K562 (cell line): Measurements from ENCODE around the gene FPGS. TPM values are rescaled to one million over a fixed set of nuclear protein-coding genes. Genes with fewer than 3 reads are reported as not detected.
A peak's percentile ranks its signal among the peaks of the same experiment; 100 is the strongest.

Experiments used
- CCNT2 ChIP-seq: IDR thresholded peaks from 2 replicates; pipeline ENCODE4 v1.6.1; 2011; ENCODE audit warnings: borderline replicate concordance, low read depth, mild to moderate bottlenecking, moderate library complexity, mixed read lengths, low read length; ENCODE audit not compliant: insufficient read length; ENCODE audit errors: extremely low read depth
- ERF ChIP-seq: fragments of 450-650 bp; formaldehyde crosslinking; IDR thresholded peaks from 2 replicates; pipeline ENCODE4 v1.4.0; 2020; ENCODE audit warnings: mild to moderate bottlenecking, mixed read lengths
- GATAD2A ChIP-seq: fragments of 450-650 bp; IDR thresholded peaks from 2 replicates; pipeline ENCODE4 v1.6.1; 2017
- HDAC1 ChIP-seq, 2 experiments: fragments of 450-650 bp; IDR thresholded peaks; 2 replicates each; pipeline ENCODE4 v1.6.1; 2016 to 2017; ENCODE audit warnings: inconsistent platforms in 1 of 2, mild to moderate bottlenecking in 1 of 2, moderate library complexity in 1 of 2
- HOXB6 ChIP-seq: fragments of 250-450 bp; sonication (Bioruptor Pico); IDR thresholded peaks from 2 replicates; pipeline ENCODE4 v1.5.1; 2022; ENCODE audit warnings: mild to moderate bottlenecking, borderline replicate concordance
- IFI16 ChIP-seq: fragments of 250-450 bp; sonication (Bioruptor Pico); IDR thresholded peaks from 2 replicates; pipeline ENCODE4 v2.1.2; 2022; ENCODE audit warnings: mild to moderate bottlenecking, inconsistent platforms
- JUNB ChIP-seq: fragments of 450-650 bp; formaldehyde crosslinking; conservative IDR thresholded peaks from 2 replicates; pipeline ENCODE4 v1.4.0; 2020; ENCODE audit warnings: mild to moderate bottlenecking
- MYNN ChIP-seq, 2 experiments: sonication (generic); formaldehyde crosslinking in 1 of 2; IDR thresholded peaks; 2 replicates each; pipeline versions ENCODE4 v1.5.0 to v1.6.1; 2016 to 2020; ENCODE audit warnings: antibody characterized with exemption in 1 of 2, missing genetic modification reagents in 1 of 2
- PHF8 ChIP-seq: fragments of 200-600 bp; sonication (generic); IDR thresholded peaks from 2 replicates; pipeline ENCODE4 v1.6.1; 2012; ENCODE audit warnings: mixed run types, mild to moderate bottlenecking, inconsistent platforms, low read length, moderate library complexity, borderline replicate concordance
- RAD21 ChIP-seq, 2 experiments: fragments of 250-450 bp in 1 of 2; fragments of 450-650 bp in 1 of 2; sonication (Bioruptor Pico) in 1 of 2; formaldehyde crosslinking in 1 of 2; IDR thresholded peaks in 1 of 2; conservative IDR thresholded peaks in 1 of 2; 2 replicates each; pipeline versions ENCODE4 v1.4.0 to v1.8.0; 2020 to 2022; ENCODE audit warnings: mild to moderate bottlenecking in 2 of 2, moderate library complexity in 1 of 2
- TAF9B ChIP-seq: fragments of 450-650 bp; IDR thresholded peaks from 2 replicates; pipeline ENCODE4 v1.6.1; 2018; ENCODE audit warnings: mild to moderate bottlenecking; ENCODE audit not compliant: partially characterized antibody
- TGIF2 ChIP-seq: sonication (generic); formaldehyde crosslinking; IDR thresholded peaks from 2 replicates; pipeline ENCODE4 v1.8.1; 2022; ENCODE audit warnings: mild to moderate bottlenecking, missing genetic modification reagents, moderate library complexity
- ZC3H11A ChIP-seq: IDR thresholded peaks from 2 replicates; pipeline ENCODE4 v1.6.1; 2012; ENCODE audit warnings: low read depth, low read length, improper control_type of control experiment
- ZC3H4 ChIP-seq: sonication (generic); formaldehyde crosslinking; IDR thresholded peaks from 2 replicates; pipeline ENCODE4 v1.9.0; 2021; ENCODE audit warnings: missing genetic modification reagents, borderline replicate concordance
- ZFX ChIP-seq: sonication (generic); formaldehyde crosslinking; IDR thresholded peaks from 2 replicates; pipeline ENCODE4 v1.8.0; 2022; ENCODE audit warnings: mild to moderate bottlenecking, missing genetic modification reagents, moderate library complexity
- ZNF217 ChIP-seq: sonication (generic); formaldehyde crosslinking; IDR thresholded peaks from 2 replicates; pipeline ENCODE4 v1.8.0; 2022; ENCODE audit warnings: mild to moderate bottlenecking, missing genetic modification reagents
- ZSCAN32 ChIP-seq: fragments of 450-650 bp; formaldehyde crosslinking; IDR thresholded peaks from 2 replicates; pipeline ENCODE4 v1.4.0; 2020; ENCODE audit warnings: mild to moderate bottlenecking, moderate library complexity
- polyA plus RNA-seq, 8 experiments: library from polyadenylated mRNA; depleted of rRNA in 4 of 8; stranded (reverse) in 5 of 8; unstranded in 3 of 8; fragments of >200 nt; fragmentation: Nextera tagmentation in 2 of 8; fragmentation: Illumina TruSeq in 1 of 8; extraction: Ambion mirVana in 2 of 8; extraction: Trizol in 1 of 8; gene quantifications; 2 replicates each; pipeline versions ENCODE4 v1.2.1 to v1.2.3, GENCODE V29; 2011 to 2014; ENCODE audit warnings: inconsistent platforms in 1 of 8, missing spikeins in 1 of 8
- total RNA-seq, 7 experiments: library from RNA; depleted of rRNA in 6 of 7; stranded (reverse); fragments of >200 nt in 6 of 7; fragmentation: Illumina TruSeq in 2 of 7; extraction: Trizol in 2 of 7; gene quantifications; 2 replicates each; pipeline versions ENCODE4 v1.2.1 to v1.2.3, GENCODE V29; 2011 to 2021; ENCODE audit warnings: low replicate concordance in 1 of 7
- TF ChIP-seq, protein P1 (sequence below): fragments of 250-450 bp; sonication (Bioruptor Pico); IDR thresholded peaks from 2 replicates; pipeline ENCODE4 v1.4.0; 2020
- TF ChIP-seq, protein P2 (sequence below), 3 experiments: fragments of 200-800 bp in 1 of 3; sonication (Bioruptor generic) in 1 of 3; sonication (generic) in 1 of 3; formaldehyde crosslinking in 1 of 3; IDR thresholded peaks; 2 replicates each; pipeline versions ENCODE4 v1.6.1 to v1.8.0; 2016 to 2022; ENCODE audit warnings: mild to moderate bottlenecking in 2 of 3, missing compliant biosample characterization in 2 of 3, missing genetic modification characterization in 2 of 3, missing genetic modification reagents in 1 of 3

The FPGS gene
- total and polyA plus RNA-seq, 9 of the 15 experiments (the other 6 are each of a cell fraction or from before 2014, with no cell fraction given), result 0.84 to 86.4 (median 59.2) TPM

GRCh38 chr9:127825319-127826051, 22.8 kb downstream of the FPGS start (continued):
- TF ChIP-seq, protein P1, sequence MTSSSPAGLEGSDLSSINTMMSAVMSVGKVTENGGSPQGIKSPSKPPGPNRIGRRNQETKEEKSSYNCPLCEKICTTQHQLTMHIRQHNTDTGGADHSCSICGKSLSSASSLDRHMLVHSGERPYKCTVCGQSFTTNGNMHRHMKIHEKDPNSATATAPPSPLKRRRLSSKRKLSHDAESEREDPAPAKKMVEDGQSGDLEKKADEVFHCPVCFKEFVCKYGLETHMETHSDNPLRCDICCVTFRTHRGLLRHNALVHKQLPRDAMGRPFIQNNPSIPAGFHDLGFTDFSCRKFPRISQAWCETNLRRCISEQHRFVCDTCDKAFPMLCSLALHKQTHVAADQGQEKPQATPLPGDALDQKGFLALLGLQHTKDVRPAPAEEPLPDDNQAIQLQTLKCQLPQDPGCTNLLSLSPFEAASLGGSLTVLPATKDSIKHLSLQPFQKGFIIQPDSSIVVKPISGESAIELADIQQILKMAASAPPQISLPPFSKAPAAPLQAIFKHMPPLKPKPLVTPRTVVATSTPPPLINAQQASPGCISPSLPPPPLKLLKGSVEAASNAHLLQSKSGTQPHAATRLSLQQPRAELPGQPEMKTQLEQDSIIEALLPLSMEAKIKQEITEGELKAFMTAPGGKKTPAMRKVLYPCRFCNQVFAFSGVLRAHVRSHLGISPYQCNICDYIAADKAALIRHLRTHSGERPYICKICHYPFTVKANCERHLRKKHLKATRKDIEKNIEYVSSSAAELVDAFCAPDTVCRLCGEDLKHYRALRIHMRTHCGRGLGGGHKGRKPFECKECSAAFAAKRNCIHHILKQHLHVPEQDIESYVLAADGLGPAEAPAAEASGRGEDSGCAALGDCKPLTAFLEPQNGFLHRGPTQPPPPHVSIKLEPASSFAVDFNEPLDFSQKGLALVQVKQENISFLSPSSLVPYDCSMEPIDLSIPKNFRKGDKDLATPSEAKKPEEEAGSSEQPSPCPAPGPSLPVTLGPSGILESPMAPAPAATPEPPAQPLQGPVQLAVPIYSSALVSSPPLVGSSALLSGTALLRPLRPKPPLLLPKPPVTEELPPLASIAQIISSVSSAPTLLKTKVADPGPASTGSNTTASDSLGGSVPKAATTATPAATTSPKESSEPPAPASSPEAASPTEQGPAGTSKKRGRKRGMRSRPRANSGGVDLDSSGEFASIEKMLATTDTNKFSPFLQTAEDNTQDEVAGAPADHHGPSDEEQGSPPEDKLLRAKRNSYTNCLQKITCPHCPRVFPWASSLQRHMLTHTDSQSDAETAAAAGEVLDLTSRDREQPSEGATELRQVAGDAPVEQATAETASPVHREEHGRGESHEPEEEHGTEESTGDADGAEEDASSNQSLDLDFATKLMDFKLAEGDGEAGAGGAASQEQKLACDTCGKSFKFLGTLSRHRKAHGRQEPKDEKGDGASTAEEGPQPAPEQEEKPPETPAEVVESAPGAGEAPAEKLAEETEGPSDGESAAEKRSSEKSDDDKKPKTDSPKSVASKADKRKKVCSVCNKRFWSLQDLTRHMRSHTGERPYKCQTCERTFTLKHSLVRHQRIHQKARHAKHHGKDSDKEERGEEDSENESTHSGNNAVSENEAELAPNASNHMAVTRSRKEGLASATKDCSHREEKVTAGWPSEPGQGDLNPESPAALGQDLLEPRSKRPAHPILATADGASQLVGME, result no peak
- TF ChIP-seq IFI16 (CRISPR knock-in tag), result no peak
- TF ChIP-seq ZSCAN32, result no peak
- TF ChIP-seq ZNF217 (CRISPR knock-in tag), result no peak
- TF ChIP-seq ERF (CRISPR knock-in tag), result 0 out of 2 replicates have a peak, but pooled peaks have one; percentile 32
- peak; percentile 39; the same call in 1 of the 2 replicates for TF ChIP-seq PHF8
- no peak for TF ChIP-seq MYNN (IDR thresholded peaks at IDR 0.05)
- no peak for TF ChIP-seq MYNN (CRISPR knock-in tag; IDR thresholded peaks at IDR 0.05)
- no peak for TF ChIP-seq JUNB (CRISPR knock-in tag)
- peak; percentile 68 for TF ChIP-seq CCNT2
- peak in 1 of 2 experiments; percentile 53; a peak in 2 of 4 replicates for TF ChIP-seq RAD21 (CRISPR knock-in tag; conservative IDR thresholded peaks at IDR 0.05 in 1 of 2, IDR thresholded peaks at IDR 0.05 in 1 of 2)
- no peak for TF ChIP-seq GATAD2A
- no peak for TF ChIP-seq ZC3H4 (CRISPR knock-in tag)
- peak in 1 of 2 experiments; percentile 28; a peak in 1 of 4 replicates for TF ChIP-seq HDAC1 (IDR thresholded peaks at IDR 0.05)
- TF ChIP-seq TGIF2 (CRISPR knock-in tag), result no peak
- TF ChIP-seq ZFX (CRISPR knock-in tag), result peak; percentile 69; the same call in 1 of the 2 replicates
- TF ChIP-seq TAF9B, result no peak
- TF ChIP-seq HOXB6, result no peak
- TF ChIP-seq ZC3H11A, result no peak
- TF ChIP-seq, protein P2, sequence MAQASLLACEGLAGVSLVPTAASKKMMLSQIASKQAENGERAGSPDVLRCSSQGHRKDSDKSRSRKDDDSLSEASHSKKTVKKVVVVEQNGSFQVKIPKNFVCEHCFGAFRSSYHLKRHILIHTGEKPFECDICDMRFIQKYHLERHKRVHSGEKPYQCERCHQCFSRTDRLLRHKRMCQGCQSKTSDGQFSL (CRISPR knock-in tag; IDR thresholded peaks at IDR 0.05), result peak; percentile 57
- TF ChIP-seq, protein P2 (tag; IDR thresholded peaks at IDR 0.05), result no peak
